GM18909 (cell line): ENCODE data around the gene P3H3.

Experiments used
- ATAC-seq: cut with Tn5 transposase; IDR thresholded peaks from one replicate; pipeline ENCODE4 v1.9.1; 2021; ENCODE audit warnings: mild to moderate bottlenecking; ENCODE audit not compliant: unreplicated experiment, poor library complexity

The P3H3 gene

DNA sequence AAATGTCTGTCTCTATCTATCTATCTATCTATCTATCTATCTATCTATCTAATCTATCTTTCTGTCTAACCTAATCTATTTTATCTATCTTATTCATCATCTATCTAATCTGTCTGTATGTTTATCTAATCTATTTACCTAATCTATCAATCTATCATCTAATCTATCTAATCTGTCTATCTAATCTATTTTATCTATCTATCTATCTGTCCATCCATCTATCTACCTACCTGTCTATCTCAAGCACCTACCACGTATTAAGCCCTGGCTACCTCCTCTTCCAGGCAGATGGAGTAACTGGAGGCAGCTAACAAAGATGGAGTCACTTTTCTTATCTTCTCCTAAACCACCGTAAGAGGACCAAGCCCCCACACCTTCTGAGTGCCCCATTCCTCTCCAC lies 33.1 kb upstream of the P3H3 start:
- ATAC-seq, result no peak

DNA sequence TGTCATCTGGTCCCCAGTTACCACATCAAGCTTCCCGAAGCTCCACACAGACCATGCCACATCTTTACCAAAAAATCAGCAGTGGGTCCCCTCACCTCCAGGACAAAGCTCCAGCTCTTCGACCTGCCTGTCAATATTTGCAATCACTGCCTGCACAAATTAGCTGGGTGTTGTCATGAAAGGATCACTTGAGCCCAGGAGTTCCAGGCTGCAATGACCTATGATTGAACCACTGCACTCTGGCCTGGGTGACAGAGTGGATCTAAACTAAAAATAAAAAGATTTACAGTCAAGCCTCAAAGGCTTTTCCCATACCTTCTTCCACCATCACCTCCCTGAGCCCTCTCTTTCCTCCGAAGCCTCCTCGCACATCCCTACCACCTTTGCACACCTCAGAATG lies 31.6 kb upstream of the P3H3 start:
- ATAC-seq, result no peak

DNA sequence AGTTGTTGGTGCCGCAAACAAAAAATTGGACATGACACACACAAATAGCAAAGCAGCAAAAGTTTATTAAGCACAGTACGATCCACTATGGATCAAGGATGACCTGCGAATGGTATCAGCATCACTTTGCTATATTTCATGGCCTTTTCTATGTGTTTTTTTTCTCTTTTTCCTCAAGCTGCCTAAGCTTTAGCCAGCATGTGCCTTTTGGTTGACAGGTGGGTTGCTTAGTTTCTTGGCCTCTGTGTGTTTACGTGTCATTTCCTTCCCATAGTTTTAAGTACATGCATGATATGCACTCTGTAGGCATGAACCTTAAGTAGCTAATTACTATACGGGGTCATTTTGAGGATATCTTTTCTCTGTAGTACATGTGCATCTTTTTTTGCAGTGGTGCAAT lies 29.1 kb upstream of the P3H3 start:
- ATAC-seq, result no peak

- ATAC-seq, result no peak
Observed at GRCh38 chr12:6807170-6807569, 21.0 kb upstream of the P3H3 start.

GRCh38 chr12:6809056-6809455 lies 19.2 kb upstream of the P3H3 start:
- no peak for ATAC-seq

DNA sequence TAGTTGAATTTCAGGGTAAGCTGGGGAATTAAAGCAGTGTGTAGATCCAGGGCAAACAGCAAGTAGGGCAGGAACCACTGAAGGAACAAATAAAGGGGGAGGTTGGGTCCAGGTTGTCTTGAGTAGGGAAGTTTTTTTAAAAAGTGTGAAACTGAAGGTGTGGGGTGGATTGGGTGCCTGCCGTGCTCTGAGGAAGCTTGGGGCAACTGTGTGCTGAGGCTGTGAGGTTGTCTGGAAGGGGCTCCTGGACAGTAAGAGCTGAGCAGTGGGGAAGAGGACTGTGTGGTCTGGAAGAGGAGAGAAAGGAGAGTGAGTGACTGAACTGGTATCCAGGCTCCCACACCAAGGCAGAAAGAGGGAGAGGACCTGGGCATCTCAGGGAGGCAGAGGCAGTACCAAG lies 17.4 kb upstream of the P3H3 start:
- ATAC-seq, result no peak

DNA sequence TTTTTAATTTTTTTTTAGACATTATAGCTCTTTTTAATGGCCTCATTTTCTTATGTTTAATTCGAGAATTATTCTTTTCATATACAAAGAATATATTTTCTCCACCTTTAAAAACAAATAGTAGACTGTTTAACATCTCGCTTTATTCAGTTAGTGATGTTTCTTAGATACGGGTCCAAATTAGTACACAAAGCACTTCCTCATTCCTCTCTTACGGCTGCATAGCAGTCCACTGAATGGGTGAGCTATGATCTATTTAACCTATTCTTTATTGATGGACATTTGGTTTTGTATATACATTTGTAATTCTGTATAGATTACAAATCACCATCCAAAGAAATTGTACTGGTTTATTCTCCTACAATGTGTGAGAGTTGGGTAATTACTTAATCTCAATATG lies 14.8 kb upstream of the P3H3 start:
- no peak for ATAC-seq

DNA sequence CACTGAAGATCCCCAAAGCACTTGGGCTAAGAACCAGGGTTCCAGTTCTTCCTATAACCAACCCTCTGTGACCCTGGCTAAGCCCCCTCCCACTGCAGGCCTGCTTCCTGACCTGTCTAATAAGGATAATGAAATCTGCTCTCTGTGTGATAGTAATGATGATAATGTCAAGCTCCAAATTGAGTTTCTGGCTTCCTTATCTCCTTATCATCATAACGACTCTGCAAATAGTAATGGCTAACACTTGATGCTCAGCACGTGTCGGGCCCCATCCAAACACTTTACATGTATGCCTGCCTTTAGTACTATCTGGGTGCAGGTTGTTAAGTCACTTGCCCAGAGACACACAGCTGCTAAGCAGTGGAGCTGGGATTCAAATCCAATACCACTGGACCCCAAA lies 11.6 kb upstream of the P3H3 start:
- no peak for ATAC-seq

DNA sequence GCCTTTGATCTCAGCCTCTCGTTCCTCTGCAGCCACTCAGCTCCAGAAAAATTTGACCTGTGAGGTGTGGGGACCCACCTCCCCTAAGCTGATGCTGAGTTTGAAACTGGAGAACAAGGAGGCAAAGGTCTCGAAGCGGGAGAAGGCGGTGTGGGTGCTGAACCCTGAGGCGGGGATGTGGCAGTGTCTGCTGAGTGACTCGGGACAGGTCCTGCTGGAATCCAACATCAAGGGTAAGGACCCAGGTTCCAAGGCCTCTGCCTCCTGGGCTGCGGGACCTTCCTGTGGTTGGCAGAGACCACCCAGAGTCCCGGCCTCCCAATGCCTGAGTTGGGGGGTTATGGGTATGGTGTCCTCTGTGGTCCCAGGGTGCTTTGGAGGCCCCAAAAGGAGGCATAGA lies 11.1 kb upstream of the P3H3 start:
- no peak for ATAC-seq

DNA sequence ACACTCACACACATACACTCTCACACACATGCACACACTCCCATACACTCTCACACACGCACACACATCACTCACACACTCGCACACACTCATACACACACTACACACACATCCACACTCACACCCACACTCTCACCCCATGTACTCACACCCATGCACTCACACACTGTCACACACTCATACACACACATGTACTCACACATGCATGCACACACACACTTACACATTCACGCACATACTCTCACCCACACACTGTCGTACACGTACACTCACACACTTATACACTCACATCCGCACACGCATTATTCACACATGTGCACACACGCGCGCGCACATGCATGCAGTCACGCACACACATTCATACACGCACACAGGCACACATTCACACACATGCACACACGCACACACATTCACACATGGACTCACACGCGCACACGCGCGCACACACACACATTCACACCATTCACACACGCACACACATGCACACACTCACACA lies 10.5 kb upstream of the P3H3 start:
- ATAC-seq, result no peak

- no peak for ATAC-seq
Observed at GRCh38 chr12:6818222-6818621, 10.0 kb upstream of the P3H3 start.

GRCh38 chr12:6818645-6819044 lies 9.6 kb upstream of the P3H3 start:
- no peak for ATAC-seq

- ATAC-seq, result no peak
Observed at GRCh38 chr12:6819106-6820030, 8.8 kb upstream of the P3H3 start.

GRCh38 chr12:6820166-6820565 lies 8.0 kb upstream of the P3H3 start:
- ATAC-seq, result no peak

DNA sequence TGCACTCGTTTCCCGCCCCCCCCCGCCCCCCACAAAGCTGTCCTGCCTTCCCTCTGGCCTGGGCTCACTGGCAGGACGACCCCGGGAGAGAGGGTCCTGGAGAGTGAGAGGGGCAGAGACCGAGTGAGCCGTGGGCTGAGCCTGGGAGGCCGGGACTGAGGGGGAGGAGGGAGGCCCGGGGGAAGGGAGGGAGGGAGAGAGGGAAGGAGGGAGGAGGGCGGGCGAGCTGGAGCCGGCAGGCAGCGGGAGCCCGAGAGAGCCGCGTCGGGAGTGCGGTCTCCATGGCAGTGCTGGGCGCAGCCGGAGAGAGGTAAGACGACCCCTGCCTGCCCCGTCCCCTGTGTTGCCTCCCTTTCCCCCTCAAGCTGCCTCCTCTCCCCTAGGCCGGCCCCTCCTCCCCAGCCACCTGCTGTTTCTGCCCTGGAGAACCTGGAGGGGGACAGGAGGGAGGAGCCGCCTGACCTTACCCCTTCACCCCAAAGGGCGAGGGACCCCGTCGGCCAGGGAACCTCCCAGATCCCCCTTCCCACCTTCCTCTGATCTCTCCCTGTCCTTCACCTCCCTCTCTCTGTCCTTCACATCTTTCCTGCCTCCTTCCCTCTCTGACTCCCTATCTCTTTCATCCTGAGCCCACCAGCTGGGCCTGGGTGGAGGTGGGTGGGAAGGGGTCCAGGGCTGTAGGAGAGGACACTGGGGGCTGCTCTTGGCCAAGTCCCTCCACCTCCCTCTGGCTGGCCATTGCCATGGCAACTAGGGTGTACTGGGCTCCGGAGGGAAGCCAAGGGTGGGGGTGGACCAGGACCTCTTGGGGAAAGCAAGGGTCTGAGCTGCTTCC lies 6.4 kb upstream of the P3H3 start, which contains the start of gene GPR162:
TSS of gene GPR162 (plus strand) at position 231 of the 835 bp plus-strand sequence. CDS start 2,078 bp downstream, outside the sequence.
- no peak for ATAC-seq

- ATAC-seq, result no peak
Observed at GRCh38 chr12:6822426-6823135, 5.6 kb upstream of the P3H3 start.

DNA sequence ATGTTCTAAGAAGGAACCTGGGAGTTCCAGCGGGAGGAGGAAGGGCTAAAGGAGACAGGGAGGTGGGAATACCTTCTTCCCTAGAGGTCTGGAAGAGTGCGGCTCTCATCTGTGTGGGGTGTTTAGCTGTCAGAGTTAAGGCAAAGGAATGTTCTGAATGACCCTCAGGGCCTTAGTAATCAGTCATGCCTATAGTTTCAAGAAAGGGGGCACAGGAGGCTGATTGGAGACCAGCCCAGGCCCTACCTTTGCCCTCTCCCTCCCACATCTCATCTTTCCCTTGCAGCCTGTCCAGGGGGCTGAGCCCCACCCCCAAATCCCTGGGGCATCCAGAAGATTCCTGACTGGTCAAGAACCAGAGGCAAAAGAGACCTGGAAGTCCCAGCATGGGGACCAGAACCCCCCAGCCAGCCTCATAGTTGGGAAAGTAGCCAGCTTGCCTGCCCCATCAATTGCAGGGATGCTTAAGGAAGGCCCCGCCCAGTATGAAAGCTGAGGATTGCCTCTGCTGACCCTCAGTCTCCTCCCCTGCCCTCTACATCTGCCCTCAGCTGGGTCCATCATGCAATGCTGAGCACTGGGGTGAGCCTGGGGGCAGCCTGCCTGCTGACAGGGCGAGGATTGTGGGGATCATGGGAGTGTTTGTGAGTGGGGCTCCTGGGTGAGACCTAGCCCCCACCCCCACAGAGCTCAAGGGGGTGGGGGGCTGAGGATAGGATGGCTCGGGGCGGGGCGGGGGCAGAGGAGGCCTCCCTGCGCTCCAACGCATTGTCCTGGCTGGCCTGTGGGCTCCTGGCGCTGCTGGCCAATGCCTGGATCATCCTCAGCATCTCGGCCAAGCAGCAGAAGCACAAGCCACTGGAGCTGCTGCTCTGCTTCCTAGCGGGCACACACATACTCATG lies 4.8 kb upstream of the P3H3 start:
- no peak for ATAC-seq

DNA sequence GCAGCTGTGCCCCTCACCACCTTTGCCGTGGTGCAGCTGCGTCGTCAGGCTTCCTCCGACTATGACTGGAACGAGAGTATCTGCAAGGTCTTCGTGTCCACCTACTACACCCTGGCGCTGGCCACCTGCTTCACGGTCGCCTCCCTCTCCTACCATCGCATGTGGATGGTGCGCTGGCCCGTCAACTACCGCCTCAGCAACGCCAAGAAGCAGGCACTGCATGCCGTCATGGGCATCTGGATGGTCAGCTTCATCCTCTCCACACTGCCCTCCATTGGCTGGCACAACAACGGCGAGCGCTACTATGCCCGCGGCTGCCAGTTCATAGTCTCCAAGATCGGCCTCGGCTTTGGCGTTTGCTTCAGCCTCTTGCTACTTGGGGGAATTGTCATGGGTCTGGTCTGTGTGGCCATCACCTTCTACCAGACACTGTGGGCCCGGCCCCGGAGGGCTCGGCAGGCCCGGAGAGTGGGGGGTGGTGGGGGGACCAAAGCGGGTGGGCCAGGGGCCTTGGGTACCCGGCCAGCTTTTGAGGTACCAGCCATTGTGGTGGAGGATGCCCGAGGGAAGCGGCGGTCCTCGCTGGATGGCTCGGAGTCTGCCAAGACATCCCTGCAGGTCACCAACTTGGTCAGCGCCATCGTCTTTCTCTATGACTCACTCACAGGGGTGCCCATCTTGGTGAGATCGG lies 4.0 kb upstream of the P3H3 start:
- ATAC-seq, result no peak

GRCh38 chr12:6824901-6825381 lies 3.3 kb upstream of the P3H3 start:
- ATAC-seq, result no peak
